GM21526 (cell line): ENCODE measurements around the gene AGBL3.
"Not testable (repeated sequence)": the region's sequence is repeated elsewhere in the genome, so short reads cannot be mapped to it uniquely, and the experiment has no call there.

ENCODE experiments used
- ATAC-seq: cut with Tn5 transposase; IDR thresholded peaks from one replicate; pipeline ENCODE4 v1.9.1; 2021; ENCODE audit warnings: moderate library complexity; ENCODE audit not compliant: unreplicated experiment, low FRiP score

Gene AGBL3

GRCh38 chr7:134962270-134962780, 24.0 kb upstream of the AGBL3 start:
- ATAC-seq, result no peak

- no peak for ATAC-seq
These were observed 23.3 kb upstream of the AGBL3 start for GRCh38 chr7:134963036-134963435.

GRCh38 chr7:134966691-134967090, 19.6 kb upstream of the AGBL3 start:
- no peak for ATAC-seq

- ATAC-seq, result no peak
These were observed 18.2 kb upstream of the AGBL3 start for GRCh38 chr7:134968110-134968509.

GRCh38 chr7:134981645-134982044, 4.7 kb upstream of the AGBL3 start:
- not testable (repeated sequence) for ATAC-seq

- peak; percentile 54 for ATAC-seq
These were observed 380 bp upstream of the AGBL3 start for GRCh38 chr7:134985894-134986362.

- no peak for ATAC-seq
These were observed 1.9 kb downstream of the AGBL3 start for GRCh38 chr7:134988161-134988560.

GRCh38 chr7:134991469-134992339, 5.4 kb downstream of the AGBL3 start:
- ATAC-seq, result no peak

GRCh38 chr7:134992626-134993179, 6.4 kb downstream of the AGBL3 start:
- ATAC-seq, result peak; percentile 77

GRCh38 chr7:134993877-134994456, 7.7 kb downstream of the AGBL3 start:
- ATAC-seq, result no peak

- peak; percentile 42 for ATAC-seq
These were observed 9.2 kb downstream of the AGBL3 start for GRCh38 chr7:134995239-134996096.

GRCh38 chr7:134996097-134996550, 9.8 kb downstream of the AGBL3 start:
- peak; percentile 35 for ATAC-seq

- no peak for ATAC-seq
These were observed 11.0 kb downstream of the AGBL3 start for GRCh38 chr7:134997214-134997885.

GRCh38 chr7:134999136-134999535, 12.8 kb downstream of the AGBL3 start:
- no peak for ATAC-seq

- ATAC-seq, result no peak
These were observed 15.3 kb downstream of the AGBL3 start for GRCh38 chr7:135001390-135002165.

- no peak for ATAC-seq
These were observed 25.9 kb downstream of the AGBL3 start for GRCh38 chr7:135012229-135012628.

GRCh38 chr7:135023622-135024021, 37.3 kb downstream of the AGBL3 start:
- ATAC-seq, result no peak

GRCh38 chr7:135035252-135035651, 48.9 kb downstream of the AGBL3 start:
- ATAC-seq, result no peak

GRCh38 chr7:135067017-135067416, 80.7 kb downstream of the AGBL3 start:
- ATAC-seq, result not testable (repeated sequence)
